ENCODE data around the gene PLCB3. TPM values are rescaled to one million over a fixed set of nuclear protein-coding genes. Genes with fewer than 3 reads are reported as not detected.

Gene PLCB3
- total and polyA plus RNA-seq, 2 of the 13 experiments (the other 11 are each of a cell fraction or from before 2014, with no cell fraction given): 7.5 to 13.8 TPM

- TF ChIP-seq ZNF468 (CRISPR knock-in tag; IDR thresholded peaks at IDR 0.05) (0 out of 2 replicates have a peak, but pooled peaks have one; percentile 41), MAFK (conservative IDR thresholded peaks at IDR 0.05 in 1 of 2, IDR thresholded peaks at IDR 0.05 in 1 of 2; ENCODE audit: low read length in 2 of 2) (no peak), BORCS8-MEF2B (CRISPR knock-in tag; IDR thresholded peaks at IDR 0.05) (no peak; the same call in 1 of the 2 replicates), TMF1 (CRISPR knock-in tag; IDR thresholded peaks at IDR 0.05; ENCODE audit: low read depth) (0 out of 2 replicates have a peak, but pooled peaks have one; percentile 0), CERS6 (CRISPR knock-in tag; IDR thresholded peaks at IDR 0.05) (peak; percentile 33; the same call in 1 of the 2 replicates), ZFX (CRISPR knock-in tag; IDR thresholded peaks at IDR 0.05; ENCODE audit: low read depth) (peak; percentile 81), ZNF598 (CRISPR knock-in tag; IDR thresholded peaks at IDR 0.05; ENCODE audit: borderline replicate concordance) (0 out of 2 replicates have a peak, but pooled peaks have one; percentile 25), ZNF639 (CRISPR knock-in tag; conservative IDR thresholded peaks at IDR 0.05) (0 out of 2 replicates have a peak, but pooled peaks have one; percentile 33), ZNF576 (CRISPR knock-in tag; IDR thresholded peaks at IDR 0.05) (no peak), ZNF354B (CRISPR knock-in tag; IDR thresholded peaks at IDR 0.05) (no peak), NRL (CRISPR knock-in tag; IDR thresholded peaks at IDR 0.05; ENCODE audit: borderline replicate concordance) (peak; percentile 25; the same call in 1 of the 2 replicates), CCDC6 (CRISPR knock-in tag; IDR thresholded peaks at IDR 0.05) (peak; percentile 85; the same call in 1 of the 2 replicates)
- TF ChIP-seq, protein P1, sequence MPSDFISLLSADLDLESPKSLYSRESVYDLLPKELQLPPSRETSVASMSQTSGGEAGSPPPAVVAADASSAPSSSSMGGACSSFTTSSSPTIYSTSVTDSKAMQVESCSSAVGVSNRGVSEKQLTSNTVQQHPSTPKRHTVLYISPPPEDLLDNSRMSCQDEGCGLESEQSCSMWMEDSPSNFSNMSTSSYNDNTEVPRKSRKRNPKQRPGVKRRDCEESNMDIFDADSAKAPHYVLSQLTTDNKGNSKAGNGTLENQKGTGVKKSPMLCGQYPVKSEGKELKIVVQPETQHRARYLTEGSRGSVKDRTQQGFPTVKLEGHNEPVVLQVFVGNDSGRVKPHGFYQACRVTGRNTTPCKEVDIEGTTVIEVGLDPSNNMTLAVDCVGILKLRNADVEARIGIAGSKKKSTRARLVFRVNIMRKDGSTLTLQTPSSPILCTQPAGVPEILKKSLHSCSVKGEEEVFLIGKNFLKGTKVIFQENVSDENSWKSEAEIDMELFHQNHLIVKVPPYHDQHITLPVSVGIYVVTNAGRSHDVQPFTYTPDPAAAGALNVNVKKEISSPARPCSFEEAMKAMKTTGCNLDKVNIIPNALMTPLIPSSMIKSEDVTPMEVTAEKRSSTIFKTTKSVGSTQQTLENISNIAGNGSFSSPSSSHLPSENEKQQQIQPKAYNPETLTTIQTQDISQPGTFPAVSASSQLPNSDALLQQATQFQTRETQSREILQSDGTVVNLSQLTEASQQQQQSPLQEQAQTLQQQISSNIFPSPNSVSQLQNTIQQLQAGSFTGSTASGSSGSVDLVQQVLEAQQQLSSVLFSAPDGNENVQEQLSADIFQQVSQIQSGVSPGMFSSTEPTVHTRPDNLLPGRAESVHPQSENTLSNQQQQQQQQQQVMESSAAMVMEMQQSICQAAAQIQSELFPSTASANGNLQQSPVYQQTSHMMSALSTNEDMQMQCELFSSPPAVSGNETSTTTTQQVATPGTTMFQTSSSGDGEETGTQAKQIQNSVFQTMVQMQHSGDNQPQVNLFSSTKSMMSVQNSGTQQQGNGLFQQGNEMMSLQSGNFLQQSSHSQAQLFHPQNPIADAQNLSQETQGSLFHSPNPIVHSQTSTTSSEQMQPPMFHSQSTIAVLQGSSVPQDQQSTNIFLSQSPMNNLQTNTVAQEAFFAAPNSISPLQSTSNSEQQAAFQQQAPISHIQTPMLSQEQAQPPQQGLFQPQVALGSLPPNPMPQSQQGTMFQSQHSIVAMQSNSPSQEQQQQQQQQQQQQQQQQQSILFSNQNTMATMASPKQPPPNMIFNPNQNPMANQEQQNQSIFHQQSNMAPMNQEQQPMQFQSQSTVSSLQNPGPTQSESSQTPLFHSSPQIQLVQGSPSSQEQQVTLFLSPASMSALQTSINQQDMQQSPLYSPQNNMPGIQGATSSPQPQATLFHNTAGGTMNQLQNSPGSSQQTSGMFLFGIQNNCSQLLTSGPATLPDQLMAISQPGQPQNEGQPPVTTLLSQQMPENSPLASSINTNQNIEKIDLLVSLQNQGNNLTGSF (CRISPR knock-in tag; IDR thresholded peaks at IDR 0.05): 0 out of 2 replicates have a peak, but pooled peaks have one; percentile 17
- TF ChIP-seq, protein P2, sequence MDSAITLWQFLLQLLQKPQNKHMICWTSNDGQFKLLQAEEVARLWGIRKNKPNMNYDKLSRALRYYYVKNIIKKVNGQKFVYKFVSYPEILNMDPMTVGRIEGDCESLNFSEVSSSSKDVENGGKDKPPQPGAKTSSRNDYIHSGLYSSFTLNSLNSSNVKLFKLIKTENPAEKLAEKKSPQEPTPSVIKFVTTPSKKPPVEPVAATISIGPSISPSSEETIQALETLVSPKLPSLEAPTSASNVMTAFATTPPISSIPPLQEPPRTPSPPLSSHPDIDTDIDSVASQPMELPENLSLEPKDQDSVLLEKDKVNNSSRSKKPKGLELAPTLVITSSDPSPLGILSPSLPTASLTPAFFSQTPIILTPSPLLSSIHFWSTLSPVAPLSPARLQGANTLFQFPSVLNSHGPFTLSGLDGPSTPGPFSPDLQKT (CRISPR knock-in tag; IDR thresholded peaks at IDR 0.05; ENCODE audit: borderline replicate concordance): no peak
- TF ChIP-seq, protein P3, sequence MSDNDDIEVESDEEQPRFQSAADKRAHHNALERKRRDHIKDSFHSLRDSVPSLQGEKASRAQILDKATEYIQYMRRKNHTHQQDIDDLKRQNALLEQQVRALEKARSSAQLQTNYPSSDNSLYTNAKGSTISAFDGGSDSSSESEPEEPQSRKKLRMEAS (IDR thresholded peaks at IDR 0.05): peak; percentile 67
- TF ChIP-seq, protein P4, sequence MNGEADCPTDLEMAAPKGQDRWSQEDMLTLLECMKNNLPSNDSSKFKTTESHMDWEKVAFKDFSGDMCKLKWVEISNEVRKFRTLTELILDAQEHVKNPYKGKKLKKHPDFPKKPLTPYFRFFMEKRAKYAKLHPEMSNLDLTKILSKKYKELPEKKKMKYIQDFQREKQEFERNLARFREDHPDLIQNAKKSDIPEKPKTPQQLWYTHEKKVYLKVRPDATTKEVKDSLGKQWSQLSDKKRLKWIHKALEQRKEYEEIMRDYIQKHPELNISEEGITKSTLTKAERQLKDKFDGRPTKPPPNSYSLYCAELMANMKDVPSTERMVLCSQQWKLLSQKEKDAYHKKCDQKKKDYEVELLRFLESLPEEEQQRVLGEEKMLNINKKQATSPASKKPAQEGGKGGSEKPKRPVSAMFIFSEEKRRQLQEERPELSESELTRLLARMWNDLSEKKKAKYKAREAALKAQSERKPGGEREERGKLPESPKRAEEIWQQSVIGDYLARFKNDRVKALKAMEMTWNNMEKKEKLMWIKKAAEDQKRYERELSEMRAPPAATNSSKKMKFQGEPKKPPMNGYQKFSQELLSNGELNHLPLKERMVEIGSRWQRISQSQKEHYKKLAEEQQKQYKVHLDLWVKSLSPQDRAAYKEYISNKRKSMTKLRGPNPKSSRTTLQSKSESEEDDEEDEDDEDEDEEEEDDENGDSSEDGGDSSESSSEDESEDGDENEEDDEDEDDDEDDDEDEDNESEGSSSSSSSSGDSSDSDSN (CRISPR knock-in tag; IDR thresholded peaks at IDR 0.05): peak; percentile 13; the same call in 1 of the 2 replicates
Measured at GRCh38 chr11:64226507-64227051, 24.8 kb upstream of the PLCB3 start (continued).
